Fibroblast of mammary gland (primary cell): ENCODE data around the gene ACTR6.
"Not testable (repeated sequence)": the region's sequence is repeated elsewhere in the genome, so short reads cannot be mapped to it uniquely, and the experiment has no call there.

Source experiments
- DNase-seq: peaks from one replicate; pipeline ENCODE4 v3.0.0-alpha.2; 2010; ENCODE audit warnings: low read depth
- H3K4me3 ChIP-seq: 2 replicates; pipeline ENCODE4 v1.5.1; 2011; ENCODE audit warnings: low read depth, mild to moderate bottlenecking, low read length, moderate library complexity; ENCODE audit not compliant: control insufficient read depth
- CTCF ChIP-seq: conservative IDR thresholded peaks from 2 replicates; pipeline ENCODE4 v1.5.1; 2011; ENCODE audit warnings: low read depth, low read length, inconsistent platforms; ENCODE audit not compliant: control insufficient read depth, insufficient read depth

ACTR6 gene

GRCh38 chr12:100168562-100168961, 32.1 kb upstream of the ACTR6 start:
- no peak for DNase-seq
- no peak for TF ChIP-seq CTCF
- no peak overlapping the region for H3K4me3 ChIP-seq

- no peak for DNase-seq
- no peak overlapping the region for H3K4me3 ChIP-seq
- no peak for TF ChIP-seq CTCF
These were observed 31.3 kb upstream of the ACTR6 start for GRCh38 chr12:100169345-100169744.

GRCh38 chr12:100170313-100170858, 30.2 kb upstream of the ACTR6 start:
- no peak for DNase-seq
- H3K4me3 ChIP-seq: no peak overlapping the region
- TF ChIP-seq CTCF: no peak

- TF ChIP-seq CTCF: no peak
- DNase-seq: no peak
- H3K4me3 ChIP-seq: no peak overlapping the region
These were observed 29.4 kb upstream of the ACTR6 start for GRCh38 chr12:100171248-100171647.

GRCh38 chr12:100173111-100173510, 27.5 kb upstream of the ACTR6 start:
- DNase-seq: no peak
- no peak for TF ChIP-seq CTCF
- no peak overlapping the region for H3K4me3 ChIP-seq

- no peak for DNase-seq
- no peak for TF ChIP-seq CTCF
- H3K4me3 ChIP-seq: no peak overlapping the region
These were observed 26.1 kb upstream of the ACTR6 start for GRCh38 chr12:100174495-100174894.

- DNase-seq, H3K4me3 ChIP-seq: not testable (repeated sequence)
These were observed 24.1 kb upstream of the ACTR6 start for GRCh38 chr12:100176493-100176892.

GRCh38 chr12:100179252-100179651, 21.4 kb upstream of the ACTR6 start:
- DNase-seq: no peak
- H3K4me3 ChIP-seq: no peak overlapping the region
- TF ChIP-seq CTCF: no peak
